Activated naive CD8-positive, alpha-beta T cell treated with anti-CD3 and anti-CD28 coated beads, Interleukin-2, amount 50 U/mL, for 24 hours (primary cell): ENCODE results near the gene COL11A2.

ENCODE experiments used
- ATAC-seq: fragments of 150-1000 bp; cut with Tn5 transposase; one replicate; pipeline ENCODE4 v1.10.0; 2021
- DNase-seq: peaks from one replicate; pipeline ENCODE4 v3.0.0; 2021
- H3K27ac Mint-ChIP-seq: one replicate; pipeline ENCODE4 v1.8.0; 2021; ENCODE audit warnings: mild to moderate bottlenecking, mixed read lengths
- H3K27me3 Mint-ChIP-seq: one replicate; pipeline ENCODE4 v1.8.0; 2021; ENCODE audit warnings: mixed read lengths
- H3K36me3 Mint-ChIP-seq: one replicate; pipeline ENCODE4 v1.8.0; 2021; ENCODE audit warnings: low read depth, mixed read lengths
- H3K4me1 Mint-ChIP-seq: one replicate; pipeline ENCODE4 v1.8.0; 2021; ENCODE audit warnings: mixed read lengths
- H3K4me3 Mint-ChIP-seq: one replicate; pipeline ENCODE4 v1.8.0; 2021; ENCODE audit warnings: mild to moderate bottlenecking, moderate library complexity, mixed read lengths
- H3K9me3 Mint-ChIP-seq: one replicate; pipeline ENCODE4 v1.8.0; 2021; ENCODE audit warnings: mixed read lengths

The COL11A2 gene

GRCh38 chr6:33201935-33202334 is 9.7 kb upstream of the COL11A2 start:
- Mint-ChIP-seq H3K9me3 (no peaks in the 10 kb centered on the region), H3K4me3 (peak overlapping the region; percentile 99), H3K27ac (peak overlapping the region; percentile 98), H3K27me3 (no peaks in the 10 kb centered on the region), H3K4me1 (peaks cover 81% of the 10 kb centered on the region), H3K36me3 (peaks cover 39% of the 10 kb centered on the region)
- ATAC-seq (no peak), DNase-seq (no peak)

GRCh38 chr6:33201147-33201545 is 8.9 kb upstream of the COL11A2 start:
- Mint-ChIP-seq H3K27me3 (no peaks in the 10 kb centered on the region), H3K36me3 (peaks cover 43% of the 10 kb centered on the region), H3K4me1 (peaks cover 74% of the 10 kb centered on the region), H3K27ac (peak overlapping the region; percentile 98), H3K9me3 (no peaks in the 10 kb centered on the region), H3K4me3 (peak overlapping the region; percentile 99)
- ATAC-seq (no peak), DNase-seq (no peak)

- H3K27ac Mint-ChIP-seq: peak within 1 kb of the TSS; percentile 98
- H3K4me3 Mint-ChIP-seq: peak within 1 kb of the TSS; percentile 99
- peaks cover 67% of the 10 kb centered on the region for H3K4me1 Mint-ChIP-seq
- peaks cover 50% of the 10 kb centered on the region for H3K36me3 Mint-ChIP-seq
- ATAC-seq (peak; percentile 40), DNase-seq (peak; percentile 98)
- no peaks in the 10 kb centered on the region for H3K9me3 Mint-ChIP-seq
- no peaks in the 10 kb centered on the region for H3K27me3 Mint-ChIP-seq
Measured at GRCh38 chr6:33200219-33201146, 8.2 kb upstream of the COL11A2 start, which contains the start of the genes RXRB and SLC39A7. TSS of gene RXRB (minus strand) at chr6:33200665. CDS start at chr6:33200476, 189 bp downstream. TSS of gene SLC39A7 (plus strand) at chr6:33200867. CDS start at chr6:33201246, 379 bp downstream.

- Mint-ChIP-seq H3K4me3 (peak overlapping the region; percentile 99), H3K27me3 (no peaks in the 10 kb centered on the region), H3K9me3 (no peaks in the 10 kb centered on the region), H3K4me1 (peaks cover 61% of the 10 kb centered on the region), H3K36me3 (peaks cover 51% of the 10 kb centered on the region), H3K27ac (peak overlapping the region; percentile 93)
- DNase-seq: peak; percentile 78
- ATAC-seq: peak; percentile 27
Measured at GRCh38 chr6:33199687-33200218, 7.5 kb upstream of the COL11A2 start.

GRCh38 chr6:33198853-33199436 is 6.7 kb upstream of the COL11A2 start:
- H3K4me1 Mint-ChIP-seq: peaks cover 60% of the 10 kb centered on the region
- H3K36me3 Mint-ChIP-seq: peaks cover 52% of the 10 kb centered on the region
- no peak for ATAC-seq
- peak overlapping the region; percentile 99 for H3K4me3 Mint-ChIP-seq
- no peaks in the 10 kb centered on the region for H3K27me3 Mint-ChIP-seq
- H3K9me3 Mint-ChIP-seq: no peaks in the 10 kb centered on the region
- H3K27ac Mint-ChIP-seq: peak overlapping the region; percentile 93
- DNase-seq: no peak

- peaks cover 46% of the 10 kb centered on the region for H3K36me3 Mint-ChIP-seq
- DNase-seq (no peak), ATAC-seq (no peak)
- H3K27ac Mint-ChIP-seq: peak overlapping the region; percentile 93
- no peaks in the 10 kb centered on the region for H3K27me3 Mint-ChIP-seq
- H3K4me3 Mint-ChIP-seq: peak overlapping the region; percentile 99
- H3K4me1 Mint-ChIP-seq: peaks cover 60% of the 10 kb centered on the region
- no peaks in the 10 kb centered on the region for H3K9me3 Mint-ChIP-seq
Measured at GRCh38 chr6:33198159-33198852, 6.0 kb upstream of the COL11A2 start.

GRCh38 chr6:33197431-33198048 is 5.3 kb upstream of the COL11A2 start:
- H3K9me3 Mint-ChIP-seq: no peaks in the 10 kb centered on the region
- DNase-seq (no peak), ATAC-seq (peak; percentile 62)
- H3K27me3 Mint-ChIP-seq: peaks cover 2% of the 10 kb centered on the region
- H3K4me1 Mint-ChIP-seq: peaks cover 56% of the 10 kb centered on the region
- peak overlapping the region; percentile 93 for H3K27ac Mint-ChIP-seq
- H3K36me3 Mint-ChIP-seq: peaks cover 38% of the 10 kb centered on the region
- H3K4me3 Mint-ChIP-seq: peak overlapping the region; percentile 52

GRCh38 chr6:33195304-33196165 is 3.3 kb upstream of the COL11A2 start:
- Mint-ChIP-seq H3K4me1 (peaks cover 46% of the 10 kb centered on the region), H3K27me3 (peaks cover 13% of the 10 kb centered on the region), H3K4me3 (no peak overlapping the region), H3K9me3 (no peaks in the 10 kb centered on the region), H3K36me3 (peaks cover 21% of the 10 kb centered on the region), H3K27ac (no peak overlapping the region)
- DNase-seq (no peak), ATAC-seq (no peak)

- H3K27me3 Mint-ChIP-seq: peaks cover 18% of the 10 kb centered on the region
- H3K4me3 Mint-ChIP-seq: no peak overlapping the region
- no peak overlapping the region for H3K27ac Mint-ChIP-seq
- DNase-seq (no peak), ATAC-seq (no peak)
- H3K4me1 Mint-ChIP-seq: peaks cover 42% of the 10 kb centered on the region
- no peaks in the 10 kb centered on the region for H3K9me3 Mint-ChIP-seq
- peaks cover 21% of the 10 kb centered on the region for H3K36me3 Mint-ChIP-seq
Measured at GRCh38 chr6:33194431-33194979, 2.2 kb upstream of the COL11A2 start.

GRCh38 chr6:33193619-33194018 is 1.4 kb upstream of the COL11A2 start:
- Mint-ChIP-seq H3K36me3 (peaks cover 18% of the 10 kb centered on the region), H3K27me3 (peaks cover 18% of the 10 kb centered on the region), H3K4me1 (peaks cover 36% of the 10 kb centered on the region), H3K9me3 (no peaks in the 10 kb centered on the region), H3K4me3 (no peak overlapping the region), H3K27ac (no peak overlapping the region)
- DNase-seq: no peak
- no peak for ATAC-seq

- DNase-seq: no peak
- H3K4me3 Mint-ChIP-seq: peak overlapping the region; percentile 69
- no peak overlapping the region for H3K27ac Mint-ChIP-seq
- no peak for ATAC-seq
- H3K9me3 Mint-ChIP-seq: no peaks in the 10 kb centered on the region
- H3K36me3 Mint-ChIP-seq: peaks cover 18% of the 10 kb centered on the region
- peaks cover 18% of the 10 kb centered on the region for H3K27me3 Mint-ChIP-seq
- H3K4me1 Mint-ChIP-seq: peaks cover 30% of the 10 kb centered on the region
Measured at GRCh38 chr6:33192671-33193602, 670 bp upstream of the COL11A2 start.

GRCh38 chr6:33191383-33192104 is 723 bp downstream of the COL11A2 start:
- Mint-ChIP-seq H3K4me1 (peaks cover 21% of the 10 kb centered on the region), H3K27ac (no peak overlapping the region), H3K36me3 (peaks cover 17% of the 10 kb centered on the region), H3K4me3 (no peak overlapping the region), H3K9me3 (no peaks in the 10 kb centered on the region), H3K27me3 (peaks cover 20% of the 10 kb centered on the region)
- no peak for ATAC-seq
- DNase-seq: no peak
